HUES6 (cell line): ENCODE data around the gene LAX1.

Experiments used
- H3K27ac ChIP-seq: 2 replicates; pipeline ENCODE4 v1.7.0; 2013; ENCODE audit warnings: low read depth, mild to moderate bottlenecking, low read length, inconsistent platforms
- H3K27me3 ChIP-seq: 2 replicates; pipeline ENCODE4 v1.6.1; 2013; ENCODE audit warnings: low read length; ENCODE audit not compliant: control insufficient read depth, insufficient read depth
- H3K36me3 ChIP-seq: 2 replicates; pipeline ENCODE4 v1.6.1; 2013; ENCODE audit warnings: low read length; ENCODE audit not compliant: control insufficient read depth, insufficient read depth
- H3K4me1 ChIP-seq: 2 replicates; pipeline ENCODE4 v1.6.1; 2013; ENCODE audit warnings: low read length; ENCODE audit not compliant: control insufficient read depth, insufficient read depth
- H3K4me3 ChIP-seq: 2 replicates; pipeline ENCODE4 v1.5.1; 2013; ENCODE audit warnings: low read depth, low read length
- H3K9ac ChIP-seq: one replicate; pipeline ENCODE4 v1.6.1; 2013; ENCODE audit warnings: mild to moderate bottlenecking, low read length
- H3K9me3 ChIP-seq: 2 replicates; pipeline ENCODE4 v1.6.1; 2013; ENCODE audit warnings: low read depth, low read length; ENCODE audit not compliant: control insufficient read depth, insufficient read depth

Gene LAX1

GRCh38 chr1:203813581-203814341, 48.8 kb downstream of the LAX1 start:
- H3K4me3 ChIP-seq: no peak overlapping the region
- peaks cover 71% of the 10 kb centered on the region for H3K36me3 ChIP-seq
- no peaks in the 10 kb centered on the region for H3K4me1 ChIP-seq
- no peaks in the 10 kb centered on the region for H3K27me3 ChIP-seq
- no peak overlapping the region for H3K27ac ChIP-seq
- no peaks in the 10 kb centered on the region for H3K9me3 ChIP-seq
- H3K9ac ChIP-seq: no peak overlapping the region

GRCh38 chr1:203818399-203818798, 53.4 kb downstream of the LAX1 start:
- peaks cover 83% of the 10 kb centered on the region for H3K36me3 ChIP-seq

GRCh38 chr1:203823306-203823705, 58.3 kb downstream of the LAX1 start:
- H3K36me3 ChIP-seq: peaks cover 77% of the 10 kb centered on the region
- no peaks in the 10 kb centered on the region for H3K4me1 ChIP-seq
- no peak overlapping the region for H3K27ac ChIP-seq
- no peak overlapping the region for H3K9ac ChIP-seq
- H3K27me3 ChIP-seq: no peaks in the 10 kb centered on the region
- no peak overlapping the region for H3K4me3 ChIP-seq
- H3K9me3 ChIP-seq: no peaks in the 10 kb centered on the region

More at GRCh38 chr1:203818399-203818798, 53.4 kb downstream of the LAX1 start:
- Histone ChIP-seq H3K27me3 (no peaks in the 10 kb centered on the region), H3K4me1 (no peaks in the 10 kb centered on the region), H3K9ac (no peak overlapping the region), H3K9me3 (no peaks in the 10 kb centered on the region), H3K4me3 (no peak overlapping the region), H3K27ac (no peak overlapping the region)
